ENCODE measurements around the gene B4GALT1.

- TF ChIP-seq CTCF (IDR thresholded peaks at IDR 0.05) = no peak
- TF ChIP-seq POLR2A (IDR thresholded peaks at IDR 0.05) = no peak
These were observed 31.0 kb upstream of the B4GALT1 start for GRCh38 chr9:33198165-33198564.

All from thyroid gland (tissue), 4 donors.